Activated CD8-positive, alpha-beta memory T cell treated with anti-CD3 and anti-CD28 coated beads for 4 hours (primary cell): ENCODE data around the gene KLF1.
"Not testable (repeated sequence)": the region's sequence is repeated elsewhere in the genome, so short reads cannot be mapped to it uniquely, and the experiment has no call there.

Experiments
- DNase-seq, 2 donors: peaks; one replicate each; pipeline ENCODE4 v3.0.0-alpha.2; 2020; ENCODE audit warnings: low read depth in 2 of 2

Gene KLF1

DNA sequence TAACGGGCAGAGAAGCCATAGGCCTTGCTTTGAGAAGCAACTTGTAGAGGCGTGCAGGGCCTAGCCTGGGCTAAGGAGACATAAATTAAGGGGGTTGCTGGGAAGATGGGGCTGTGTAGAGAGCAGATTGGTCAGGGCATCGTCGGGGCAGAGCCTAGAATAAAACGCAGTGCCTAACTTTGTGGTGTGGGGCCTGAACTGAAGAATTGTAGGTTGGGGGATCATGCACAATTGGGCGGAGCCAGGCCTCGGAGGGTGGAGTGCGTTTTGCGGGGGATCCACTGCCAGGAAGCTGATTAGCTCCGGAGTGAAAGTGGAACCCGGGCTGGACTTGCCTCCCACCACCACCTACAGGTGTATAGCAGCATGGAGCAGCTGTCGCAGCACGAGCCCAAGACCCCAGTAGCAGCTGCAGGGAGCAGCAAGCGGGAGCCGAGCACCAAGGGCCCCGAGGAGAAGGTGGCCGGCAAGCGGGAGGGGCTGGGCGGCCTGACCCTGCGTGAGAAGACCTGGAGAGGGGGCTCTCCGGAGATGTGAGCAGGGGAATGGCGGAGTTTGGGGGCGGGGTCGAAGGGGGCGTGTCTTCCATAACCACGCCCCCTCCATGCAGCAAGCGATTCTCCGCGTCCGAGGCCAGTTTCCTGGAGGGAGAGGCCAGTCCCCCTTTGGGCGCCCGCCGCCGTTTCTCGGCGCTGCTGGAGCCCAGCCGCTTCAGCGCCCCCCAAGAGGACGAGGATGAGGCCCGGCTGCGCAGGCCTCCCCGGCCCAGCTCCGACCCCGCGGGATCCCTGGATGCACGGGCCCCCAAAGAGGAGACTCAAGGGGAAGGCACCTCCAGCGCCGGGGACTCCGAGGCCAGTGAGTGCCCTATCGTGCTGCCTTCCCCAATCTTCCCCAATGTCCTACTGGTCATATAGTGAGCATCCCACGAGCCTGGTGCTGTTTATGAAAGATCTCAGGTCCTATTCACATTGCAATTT, 19.6 kb downstream of the KLF1 start:
- peak; percentile 33 to 42 for DNase-seq

GRCh38 chr19:12866416-12867119, 20.4 kb downstream of the KLF1 start:
- DNase-seq, result no peak

DNA sequence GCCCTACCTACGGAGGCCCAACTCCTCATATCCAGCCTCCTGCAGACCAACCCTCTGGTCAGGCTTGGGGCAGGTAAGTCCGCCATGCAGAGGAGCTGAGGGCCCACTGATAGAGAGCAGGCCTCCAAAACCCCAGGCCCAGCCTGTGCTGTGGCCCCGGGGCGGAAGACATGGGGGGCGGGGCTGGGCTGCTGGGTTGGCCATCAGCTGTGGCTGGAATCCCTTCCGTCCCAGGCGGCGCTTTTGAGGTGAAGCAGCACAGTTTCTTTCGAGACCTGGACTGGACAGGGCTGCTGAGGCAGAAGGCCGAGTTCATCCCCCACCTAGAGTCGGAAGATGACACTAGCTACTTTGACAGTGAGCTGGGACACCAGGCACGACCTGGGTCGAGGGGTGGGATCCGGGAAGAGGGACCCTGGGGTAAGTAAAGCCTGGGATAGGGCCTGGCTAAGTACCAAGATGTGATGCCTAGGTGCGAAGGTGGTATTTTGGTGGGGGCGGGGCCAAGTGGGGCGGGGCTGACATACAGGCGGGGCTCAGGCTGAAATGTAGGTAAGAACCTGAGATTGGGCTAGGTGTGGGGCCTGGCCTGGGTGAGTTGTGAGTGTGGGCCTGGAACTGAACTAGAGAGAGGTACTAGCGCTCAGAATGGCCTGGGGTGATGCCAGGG, 21.1 kb downstream of the KLF1 start:
- no peak for DNase-seq

DNA sequence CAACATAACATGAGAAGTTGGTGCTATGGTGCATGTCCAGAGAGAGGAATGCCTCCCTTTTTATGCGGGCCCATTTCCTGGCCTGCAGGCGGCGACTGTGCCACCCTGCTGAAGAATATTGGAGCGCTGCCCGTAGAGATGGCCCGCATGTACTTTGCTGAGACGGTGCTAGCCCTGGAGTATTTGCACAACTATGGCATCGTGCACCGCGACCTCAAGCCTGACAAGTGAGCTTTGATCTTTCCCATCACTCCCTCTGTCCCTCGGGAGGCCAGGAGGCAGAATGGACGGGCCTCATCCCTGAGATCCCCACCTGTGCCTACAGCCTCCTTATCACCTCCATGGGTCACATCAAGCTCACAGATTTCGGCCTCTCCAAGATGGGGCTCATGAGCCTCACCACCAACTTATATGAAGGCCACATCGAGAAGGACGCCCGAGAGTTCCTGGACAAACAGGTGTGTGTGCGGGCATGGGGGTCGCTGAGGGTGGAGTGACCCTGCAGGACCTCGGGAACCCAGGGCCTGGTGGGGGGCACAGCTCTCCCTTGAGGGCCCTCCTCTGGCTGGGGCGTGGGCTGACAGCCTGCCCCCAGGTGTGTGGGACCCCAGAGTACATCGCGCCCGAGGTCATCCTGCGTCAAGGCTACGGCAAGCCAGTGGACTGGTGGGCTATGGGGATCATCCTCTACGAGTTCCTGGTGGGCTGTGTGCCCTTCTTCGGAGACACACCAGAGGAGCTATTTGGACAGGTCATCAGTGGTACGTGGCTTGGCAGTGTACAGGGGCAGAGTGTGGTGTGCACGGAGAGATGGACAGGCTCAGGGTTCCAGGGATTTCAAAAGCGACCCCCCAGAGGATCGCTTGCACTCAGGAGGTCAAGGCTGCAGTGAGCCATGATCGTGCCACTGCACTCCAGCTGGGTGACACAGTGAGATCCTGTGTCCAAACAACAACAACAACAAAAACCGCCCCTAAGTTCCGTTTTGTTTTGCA, 22.0 kb downstream of the KLF1 start:
- DNase-seq, result no peak

GRCh38 chr19:12864143-12864542, 22.9 kb downstream of the KLF1 start:
- DNase-seq, result no peak

GRCh38 chr19:12859546-12859945, 27.5 kb downstream of the KLF1 start:
- no peak for DNase-seq

DNA sequence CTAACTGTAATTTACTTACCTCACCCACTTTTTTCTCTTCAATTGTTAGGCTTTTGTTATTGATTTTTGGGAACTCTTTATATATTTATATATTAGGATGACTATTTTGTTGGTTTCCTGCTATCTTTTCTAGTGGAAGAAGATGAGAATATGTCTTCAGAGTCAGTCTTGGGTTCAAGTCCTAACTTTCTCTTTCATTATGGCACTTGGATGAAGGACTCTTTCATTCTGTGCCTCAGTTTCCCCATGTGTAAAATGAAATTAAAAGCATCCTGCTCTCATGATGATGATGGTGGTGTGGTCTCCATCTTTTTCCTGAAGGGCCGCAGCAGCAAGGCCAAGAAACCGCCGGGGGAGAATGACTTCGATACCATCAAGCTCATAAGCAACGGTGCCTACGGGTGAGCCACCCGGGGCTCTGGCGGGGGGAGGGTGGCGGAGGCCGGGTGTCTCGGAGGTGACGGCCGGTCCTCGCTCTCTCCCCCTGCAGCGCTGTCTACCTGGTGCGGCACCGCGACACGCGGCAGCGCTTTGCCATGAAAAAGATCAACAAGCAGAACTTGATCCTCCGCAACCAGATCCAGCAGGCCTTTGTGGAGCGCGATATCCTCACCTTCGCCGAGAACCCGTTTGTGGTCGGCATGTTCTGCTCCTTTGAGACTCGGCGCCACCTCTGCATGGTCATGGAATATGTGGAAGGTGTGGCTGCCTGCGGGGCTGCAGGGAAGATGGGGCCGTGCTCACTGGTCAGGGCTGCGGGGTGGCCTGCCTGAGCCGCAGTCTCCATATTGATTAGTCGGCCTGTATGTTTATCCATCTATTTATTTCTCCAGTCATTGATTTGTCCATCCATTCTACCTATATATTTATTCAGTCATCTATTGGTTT, 28.7 kb downstream of the KLF1 start:
- no peak for DNase-seq

DNA sequence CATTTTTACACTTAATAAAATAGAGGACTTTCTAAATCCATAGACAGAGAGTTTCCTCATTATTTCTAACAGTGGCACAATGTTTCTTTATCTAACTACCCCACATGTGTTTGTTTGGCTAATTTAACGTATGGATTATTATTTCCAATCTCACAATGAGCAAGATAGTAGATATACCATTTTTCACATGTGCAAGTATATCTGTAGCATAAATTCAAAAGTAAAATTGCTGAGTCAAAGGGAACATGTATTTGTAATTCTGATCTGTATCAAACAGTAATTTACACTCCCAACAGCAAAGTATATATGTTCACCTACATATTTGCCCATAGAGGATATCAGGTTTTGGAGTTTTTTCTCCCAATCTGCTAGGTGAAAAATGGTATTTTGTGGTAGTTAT, 30.3 kb downstream of the KLF1 start:
- DNase-seq, result no peak

DNA sequence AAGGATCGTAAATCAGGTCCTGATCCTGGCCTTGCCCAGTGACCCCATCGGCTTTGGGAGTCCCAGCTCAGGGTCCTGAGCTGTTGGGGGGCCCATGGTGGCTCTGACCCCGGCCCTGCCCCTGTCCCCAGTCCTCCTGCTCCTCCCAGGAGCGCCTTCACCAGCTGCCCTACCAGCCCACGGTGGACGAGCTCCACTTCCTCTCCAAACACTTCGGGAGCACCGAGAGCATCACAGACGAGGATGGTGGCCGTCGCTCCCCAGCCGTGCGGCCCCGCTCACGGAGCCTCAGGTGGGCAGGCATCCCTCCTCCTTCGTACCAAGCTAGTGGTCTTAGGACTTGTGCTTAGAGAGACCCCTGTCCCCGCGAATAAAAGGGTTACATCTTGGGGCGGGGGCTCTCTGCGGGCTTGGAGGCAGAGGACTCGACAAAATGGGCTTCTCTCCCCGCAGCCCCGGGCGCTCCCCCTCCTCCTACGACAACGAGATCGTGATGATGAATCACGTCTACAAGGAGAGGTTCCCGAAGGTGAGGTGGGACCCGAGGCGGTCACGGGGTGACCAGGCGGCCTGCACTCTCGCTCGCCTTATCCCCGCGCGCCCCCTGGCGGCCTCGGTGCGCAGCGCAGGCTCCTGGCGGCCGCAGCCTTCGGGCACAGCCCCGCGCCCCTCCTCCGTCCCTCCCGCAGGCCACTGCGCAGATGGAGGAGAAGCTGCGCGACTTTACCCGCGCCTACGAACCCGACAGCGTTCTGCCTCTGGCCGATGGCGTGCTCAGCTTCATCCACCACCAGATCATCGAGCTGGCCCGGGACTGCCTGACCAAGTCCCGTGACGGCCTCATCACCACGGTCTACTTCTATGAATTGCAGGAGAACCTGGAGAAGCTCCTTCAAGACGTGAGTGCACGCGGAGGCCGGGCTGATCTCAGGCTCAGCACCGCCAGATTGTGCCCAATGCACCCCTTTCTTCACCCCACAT, 39.6 kb downstream of the KLF1 start:
- DNase-seq, result peak; percentile 64 to 69

GRCh38 chr19:12846613-12847012, 40.4 kb downstream of the KLF1 start:
- not testable (repeated sequence) for DNase-seq

DNA sequence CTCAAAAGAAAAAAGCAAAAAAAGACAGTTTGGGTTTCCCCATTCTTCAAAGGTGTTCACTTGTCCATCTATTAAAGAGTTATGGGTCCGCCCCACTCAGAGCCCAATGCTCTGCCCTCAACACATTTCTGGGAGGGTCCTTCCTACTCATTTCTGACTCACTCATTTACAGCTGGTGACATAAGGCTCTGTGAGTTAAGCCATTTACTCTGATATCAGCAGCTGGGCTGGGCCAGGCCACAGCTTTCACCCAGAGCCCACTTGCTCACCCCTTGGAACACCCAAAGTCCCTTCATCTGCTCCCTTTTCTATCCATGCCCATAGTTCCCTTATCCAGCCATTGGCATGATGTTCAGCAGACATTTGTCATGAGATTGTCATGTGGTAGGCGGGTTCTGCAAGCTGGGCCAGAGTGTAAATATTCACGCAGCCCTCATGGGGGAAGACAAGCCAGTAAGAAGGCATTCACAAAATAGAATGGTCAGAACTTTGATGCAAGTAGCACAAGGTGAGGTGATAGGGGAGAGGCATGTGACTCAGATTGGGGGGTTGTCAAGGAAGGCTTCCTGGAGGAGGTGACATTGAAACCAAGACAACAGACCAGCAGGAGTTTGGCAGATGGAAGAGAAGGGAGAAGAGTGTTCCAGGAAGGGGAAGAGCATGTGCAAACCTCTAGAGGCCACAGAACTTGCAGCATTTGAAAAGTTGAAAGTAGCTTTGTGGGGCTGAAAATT, 42.8 kb downstream of the KLF1 start:
- DNase-seq, result no peak

DNA sequence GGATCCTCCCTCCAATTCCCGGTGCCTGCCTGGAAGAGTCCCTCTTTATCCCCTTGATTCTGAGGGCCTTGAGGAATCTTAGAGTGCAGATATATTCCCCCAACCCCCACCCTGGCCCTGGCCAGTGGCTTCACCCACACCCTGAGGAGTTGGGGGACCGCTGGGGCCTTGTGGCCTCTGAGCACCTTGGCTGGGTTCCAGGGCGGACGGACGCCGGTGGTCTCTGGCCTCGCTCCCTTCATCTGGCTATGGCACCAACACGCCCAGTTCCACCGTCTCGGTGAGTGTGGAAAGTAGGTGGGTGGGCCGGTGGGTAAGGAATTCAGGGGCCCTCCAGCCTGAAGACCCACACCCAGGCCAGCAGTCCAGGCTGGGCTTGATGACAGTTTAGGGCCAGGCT, 43.7 kb downstream of the KLF1 start:
- no peak for DNase-seq

- no peak for DNase-seq
Observed at GRCh38 chr19:12842511-12842910, 44.5 kb downstream of the KLF1 start.

GRCh38 chr19:12841094-12841493, 45.9 kb downstream of the KLF1 start:
- no peak for DNase-seq

- DNase-seq, result no peak
Observed at GRCh38 chr19:12840091-12841079, 46.6 kb downstream of the KLF1 start.

GRCh38 chr19:12838886-12839756, 47.9 kb downstream of the KLF1 start:
- no peak for DNase-seq
